OCI-LY1 (cell line): ENCODE results near the gene HAPSTR1.

Experiments
- EZH2 ChIP-seq: fragments of 200-600 bp; sonication (generic), shearing (Covaris generic); IDR thresholded peaks from 2 replicates; pipeline ENCODE4 v1.8.0; 2017; ENCODE audit warnings: borderline replicate concordance, mixed run types, mild to moderate bottlenecking, antibody characterized with exemption, low read length, moderate library complexity, mixed read lengths
- TF ChIP-seq, protein P1 (sequence below): fragments of 200-600 bp; sonication (generic), shearing (Covaris generic); IDR thresholded peaks from 2 replicates; pipeline ENCODE4 v1.5.1; 2017; ENCODE audit warnings: mild to moderate bottlenecking, antibody characterized with exemption, low read length, moderate library complexity, mixed read lengths

DNA sequence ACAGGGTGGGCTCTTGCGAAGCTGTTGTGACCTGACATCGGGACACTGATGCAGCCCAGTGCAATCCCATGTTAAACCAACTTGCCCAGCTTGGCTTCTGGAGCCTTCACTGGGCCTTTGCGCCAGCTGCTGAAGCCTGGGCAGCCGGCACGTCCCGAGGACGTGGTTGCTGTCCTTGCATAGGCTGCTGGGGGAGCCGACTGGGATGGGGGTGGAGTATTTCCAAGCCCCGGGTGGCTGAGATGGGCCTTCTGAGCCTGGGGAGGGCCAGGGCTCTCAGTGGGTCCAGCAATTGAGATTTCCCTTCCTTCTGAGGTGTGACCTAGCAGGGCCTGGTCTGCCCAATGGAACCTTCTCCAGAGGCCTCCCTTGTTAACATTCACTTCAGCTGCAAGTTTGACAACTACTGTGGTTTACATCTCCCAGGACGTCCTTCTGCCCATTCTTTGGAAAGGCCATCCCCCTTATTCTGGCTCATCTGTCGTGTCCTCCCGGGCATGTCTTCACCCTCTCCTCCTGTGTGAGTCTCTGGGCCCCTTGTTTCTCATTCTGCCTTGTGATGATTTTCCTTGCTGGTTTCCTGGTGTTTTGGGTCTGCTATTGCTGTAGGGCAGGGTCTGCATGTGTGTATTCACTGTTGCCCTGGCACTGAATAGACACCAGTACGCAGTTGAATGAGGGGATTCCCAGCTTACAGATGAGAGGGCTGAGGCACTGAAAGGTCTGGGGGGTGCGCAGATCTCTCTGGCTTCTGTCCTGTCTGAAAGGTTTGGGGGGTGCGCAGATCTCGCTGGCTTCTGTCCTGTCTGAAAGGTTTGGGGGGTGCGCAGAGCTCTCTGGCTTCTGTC is 34.4 kb downstream of the HAPSTR1 start:
- TF ChIP-seq, protein P1, sequence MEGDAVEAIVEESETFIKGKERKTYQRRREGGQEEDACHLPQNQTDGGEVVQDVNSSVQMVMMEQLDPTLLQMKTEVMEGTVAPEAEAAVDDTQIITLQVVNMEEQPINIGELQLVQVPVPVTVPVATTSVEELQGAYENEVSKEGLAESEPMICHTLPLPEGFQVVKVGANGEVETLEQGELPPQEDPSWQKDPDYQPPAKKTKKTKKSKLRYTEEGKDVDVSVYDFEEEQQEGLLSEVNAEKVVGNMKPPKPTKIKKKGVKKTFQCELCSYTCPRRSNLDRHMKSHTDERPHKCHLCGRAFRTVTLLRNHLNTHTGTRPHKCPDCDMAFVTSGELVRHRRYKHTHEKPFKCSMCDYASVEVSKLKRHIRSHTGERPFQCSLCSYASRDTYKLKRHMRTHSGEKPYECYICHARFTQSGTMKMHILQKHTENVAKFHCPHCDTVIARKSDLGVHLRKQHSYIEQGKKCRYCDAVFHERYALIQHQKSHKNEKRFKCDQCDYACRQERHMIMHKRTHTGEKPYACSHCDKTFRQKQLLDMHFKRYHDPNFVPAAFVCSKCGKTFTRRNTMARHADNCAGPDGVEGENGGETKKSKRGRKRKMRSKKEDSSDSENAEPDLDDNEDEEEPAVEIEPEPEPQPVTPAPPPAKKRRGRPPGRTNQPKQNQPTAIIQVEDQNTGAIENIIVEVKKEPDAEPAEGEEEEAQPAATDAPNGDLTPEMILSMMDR: no peak
- no peak for TF ChIP-seq EZH2
